ENCODE results near the gene TRIM44.

GRCh38 chr11:35826949-35827348 is 164.4 kb downstream of the TRIM44 start:
- TF ChIP-seq POLR2A (IDR thresholded peaks at IDR 0.05), result no peak
- TF ChIP-seq CTCF (IDR thresholded peaks at IDR 0.05), result no peak
